Activated CD4-positive, alpha-beta T cell treated with anti-CD3 and anti-CD28 coated beads, Interleukin-2, Interleukin-6, amounts not matched to agents 100 ng/mL and 50 ng/mL, durations not matched to agents 16 hours and 8 hours (primary cell): ENCODE measurements around the gene ARHGAP4.
A peak's percentile ranks its signal among the peaks of the same experiment; 100 is the strongest.

Source experiments
- DNase-seq: peaks from one replicate; pipeline ENCODE4 v3.0.0-alpha.2; 2020

The ARHGAP4 gene

DNA sequence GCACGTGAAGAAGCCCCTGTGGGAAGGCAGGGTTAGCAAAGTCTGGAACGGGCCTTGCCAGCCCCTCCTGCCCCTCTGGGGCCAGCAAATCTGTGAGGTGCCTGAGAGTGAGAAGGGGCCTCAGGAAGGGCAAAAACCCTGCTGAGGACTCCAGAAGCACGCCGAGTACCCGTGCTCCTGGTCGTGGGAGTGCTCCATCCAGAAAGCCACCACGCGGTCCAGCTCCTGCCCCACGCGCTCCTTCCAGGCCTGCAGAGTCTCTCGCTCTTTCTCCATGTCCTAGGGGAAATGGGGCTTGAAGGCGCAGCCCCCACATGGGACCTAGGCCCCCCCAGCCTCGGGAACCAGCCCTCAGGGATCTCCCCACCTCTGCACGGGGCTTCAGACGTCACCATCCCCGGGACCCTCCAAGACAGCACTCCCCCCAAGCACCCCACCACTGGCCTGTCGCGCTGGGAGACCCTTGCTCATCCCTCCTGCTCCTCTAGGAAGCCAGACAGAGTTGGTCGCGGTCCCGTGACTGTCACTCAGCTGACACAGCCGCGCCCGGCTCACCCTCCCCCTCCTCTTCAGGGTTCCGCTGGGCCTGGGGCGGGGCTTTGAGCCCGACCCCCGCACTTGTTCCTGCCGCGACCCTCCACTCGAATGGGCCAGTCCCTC is 18.2 kb upstream of the ARHGAP4 start, which contains the start of gene RENBP:
RENBP (minus strand) TSS at position 504 of the 660 bp plus-strand sequence; CDS start at position 471, 33 bp downstream.
- peak; percentile 57 for DNase-seq

GRCh38 chrX:153941336-153942252 is 15.5 kb upstream of the ARHGAP4 start:
- DNase-seq, result no peak

- DNase-seq, result no peak
Measured at GRCh38 chrX:153939573-153939972, 13.5 kb upstream of the ARHGAP4 start.

- DNase-seq, result no peak
Measured at GRCh38 chrX:153938226-153938786, 12.2 kb upstream of the ARHGAP4 start.

DNA sequence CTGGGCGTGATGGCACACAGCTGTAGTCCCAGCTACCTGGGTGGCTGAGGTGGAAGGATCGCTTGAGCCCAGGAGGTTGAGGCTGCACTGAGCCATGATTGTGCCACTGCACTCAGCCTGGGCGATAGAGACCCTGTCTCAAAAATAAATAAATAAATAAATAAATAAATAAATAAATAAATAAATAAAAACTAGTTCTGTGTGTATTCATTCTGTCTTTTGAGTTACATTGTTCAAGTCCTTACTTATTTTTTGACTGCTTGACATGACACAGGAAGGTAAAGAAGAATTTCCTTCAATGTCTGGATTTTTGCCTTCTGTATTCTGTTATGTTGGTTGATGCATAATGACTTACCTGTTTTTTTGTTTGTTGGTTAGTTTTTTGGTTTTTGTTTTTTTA is 11.0 kb upstream of the ARHGAP4 start:
- no peak for DNase-seq

GRCh38 chrX:153935326-153935851 is 9.3 kb upstream of the ARHGAP4 start:
- DNase-seq, result no peak

DNA sequence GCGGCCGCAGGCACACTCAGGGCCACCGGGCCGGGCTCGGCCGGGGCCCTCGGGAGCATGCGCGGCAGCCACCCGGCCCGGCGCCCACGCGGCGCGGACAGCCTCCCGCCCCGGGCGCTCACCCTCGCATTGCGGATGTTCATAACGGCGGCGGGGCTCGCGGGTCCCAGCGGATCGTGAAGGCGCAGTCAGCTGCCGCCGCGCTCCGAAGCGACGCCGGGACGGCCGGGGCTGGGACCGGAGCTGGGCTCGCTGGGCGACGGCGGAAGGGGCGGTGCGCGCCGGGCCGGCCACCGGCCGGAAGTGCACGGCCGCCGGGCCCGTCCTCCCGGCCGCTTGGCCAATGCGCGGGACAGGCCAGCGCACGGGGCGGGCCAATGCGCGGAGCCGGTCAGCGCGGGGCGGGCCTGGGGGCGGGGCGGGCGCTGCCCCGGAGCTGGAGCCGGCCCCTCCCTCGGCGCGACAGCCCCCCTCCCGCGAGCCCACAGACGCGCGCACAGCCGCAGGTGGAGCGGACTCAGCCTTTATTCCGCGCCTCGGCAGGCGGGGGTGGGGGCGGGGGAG is 8.8 kb upstream of the ARHGAP4 start, which contains the start of gene NAA10:
NAA10 (minus strand) TSS at position 276 of the 564 bp plus-strand sequence; CDS start at position 143, 133 bp downstream.
- peak; percentile 84 for DNase-seq

DNA sequence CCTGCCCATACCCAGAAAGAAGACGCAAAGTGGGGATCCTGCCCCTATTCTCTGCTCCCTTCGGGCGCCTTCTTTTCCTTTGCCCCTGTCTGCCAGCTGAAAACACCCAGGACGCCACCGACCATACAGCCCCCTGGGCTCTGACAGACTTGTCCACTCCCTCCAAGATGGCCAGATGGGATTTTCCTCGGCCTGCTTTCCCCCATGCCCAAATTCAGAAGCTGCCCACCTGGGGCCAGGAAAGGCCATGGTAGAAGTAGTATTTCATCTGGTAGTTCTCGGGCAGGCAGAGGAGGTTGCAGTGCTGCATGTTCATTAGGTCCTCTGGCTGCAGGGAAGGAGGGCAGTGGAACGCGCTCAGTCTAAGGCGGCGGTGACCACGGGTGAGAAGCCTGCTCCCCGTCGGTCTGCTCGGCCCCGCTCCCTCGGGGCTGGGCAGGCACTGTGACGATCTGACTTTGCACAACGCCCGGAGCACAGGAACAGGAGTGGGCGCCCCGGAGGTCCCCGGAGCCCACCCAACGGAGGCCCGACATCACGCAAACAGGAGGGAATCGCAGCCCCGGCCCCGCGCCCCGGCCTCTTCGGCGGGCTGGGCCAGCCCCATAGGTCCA is 8.2 kb upstream of the ARHGAP4 start:
- DNase-seq, result no peak

DNA sequence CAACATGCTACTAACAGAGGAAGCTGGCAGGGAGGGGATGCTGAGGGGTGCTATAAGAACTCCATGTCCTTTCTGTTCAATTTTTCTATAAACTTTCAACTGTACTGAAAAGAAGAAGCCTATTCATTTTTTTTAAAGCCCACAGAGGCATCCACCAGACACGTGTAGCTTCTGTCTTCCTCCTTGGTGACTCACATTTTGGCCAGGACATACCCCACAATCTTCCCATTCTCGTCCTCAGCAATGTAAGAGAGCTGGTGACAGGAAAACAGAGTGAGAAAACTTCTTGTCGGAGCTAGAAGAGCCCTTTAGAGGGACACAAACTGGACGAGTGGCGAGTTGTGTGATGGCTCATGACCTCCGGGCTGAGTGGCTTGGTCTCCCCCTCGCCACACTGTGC is 7.7 kb upstream of the ARHGAP4 start:
- DNase-seq, result no peak

DNA sequence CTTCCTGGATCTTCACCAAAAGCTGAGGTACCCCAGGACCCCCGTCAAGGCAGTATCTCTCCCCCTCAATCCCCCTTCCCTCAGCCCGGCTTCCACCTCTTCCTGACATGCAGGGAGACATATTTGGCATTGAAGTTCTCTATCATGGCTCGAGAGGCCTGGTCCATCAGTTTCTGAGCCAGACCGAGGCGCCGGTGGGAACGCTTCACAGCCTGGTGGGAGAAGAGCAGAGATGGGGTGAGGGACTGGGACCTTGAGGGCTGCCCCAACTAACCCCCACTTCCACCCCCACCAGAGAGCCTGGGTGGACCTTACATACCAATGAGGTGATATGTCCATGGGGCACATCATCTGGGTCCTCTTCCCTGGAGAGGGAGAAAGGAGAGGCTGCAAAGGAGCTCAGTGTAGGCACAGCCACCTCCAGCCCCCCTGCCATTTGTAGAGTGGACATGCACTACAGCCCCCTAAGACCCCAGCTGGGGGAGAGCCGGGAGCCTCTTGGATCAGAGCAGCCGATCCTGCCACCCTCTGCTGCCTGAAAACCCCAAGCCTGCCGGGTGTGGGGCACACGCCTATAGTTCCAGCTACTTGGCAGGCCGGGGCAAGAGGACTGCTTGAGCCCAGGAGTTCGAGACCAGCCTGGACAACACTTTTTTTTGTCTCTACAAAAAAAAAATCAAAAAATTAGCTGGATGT is 6.3 kb upstream of the ARHGAP4 start:
- DNase-seq, result no peak

GRCh38 chrX:153931748-153932147 is 5.7 kb upstream of the ARHGAP4 start:
- no peak for DNase-seq

DNA sequence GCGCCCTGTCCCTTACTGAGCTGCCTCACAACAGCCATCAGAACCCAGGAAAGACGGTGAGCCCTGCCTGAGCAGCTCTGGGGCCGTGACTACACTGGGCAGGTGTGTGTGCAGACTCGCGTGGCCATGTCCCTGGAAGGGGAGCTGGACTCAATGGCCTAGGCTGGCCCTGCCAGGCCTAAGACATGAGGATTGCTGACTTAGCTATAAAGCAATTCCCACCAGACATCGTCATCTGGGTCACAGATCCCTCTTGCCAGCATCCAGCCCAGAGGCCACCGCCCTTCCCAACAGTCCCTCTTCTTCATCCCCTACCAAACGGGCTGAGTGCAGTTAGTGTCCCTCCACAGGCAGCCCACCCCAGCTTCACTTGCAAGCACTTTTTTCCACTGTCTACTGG is 5.1 kb upstream of the ARHGAP4 start:
- DNase-seq, result no peak

GRCh38 chrX:153930011-153930910 is 4.2 kb upstream of the ARHGAP4 start:
- DNase-seq, result no peak

- DNase-seq, result no peak
Measured at GRCh38 chrX:153929576-153929975, 3.5 kb upstream of the ARHGAP4 start.

DNA sequence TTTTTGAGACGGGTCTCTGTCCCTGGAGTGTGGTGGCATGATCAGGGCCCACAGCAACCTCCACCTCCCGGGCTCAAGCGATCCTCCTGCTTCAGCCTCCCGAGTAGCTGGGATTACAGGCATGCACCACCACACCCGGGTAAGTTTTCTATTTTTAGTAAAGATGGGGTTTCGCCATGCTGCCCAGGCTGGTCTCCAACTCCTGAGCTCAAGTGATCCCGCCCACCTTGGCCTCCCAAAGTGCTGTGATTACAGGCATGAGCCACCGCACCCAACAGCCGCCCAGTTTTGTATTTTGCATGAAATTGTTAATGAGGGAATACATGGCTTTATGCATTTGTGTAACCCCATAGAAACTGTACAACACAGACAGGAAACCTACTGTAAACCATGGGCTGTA is 2.8 kb upstream of the ARHGAP4 start:
- no peak for DNase-seq

DNA sequence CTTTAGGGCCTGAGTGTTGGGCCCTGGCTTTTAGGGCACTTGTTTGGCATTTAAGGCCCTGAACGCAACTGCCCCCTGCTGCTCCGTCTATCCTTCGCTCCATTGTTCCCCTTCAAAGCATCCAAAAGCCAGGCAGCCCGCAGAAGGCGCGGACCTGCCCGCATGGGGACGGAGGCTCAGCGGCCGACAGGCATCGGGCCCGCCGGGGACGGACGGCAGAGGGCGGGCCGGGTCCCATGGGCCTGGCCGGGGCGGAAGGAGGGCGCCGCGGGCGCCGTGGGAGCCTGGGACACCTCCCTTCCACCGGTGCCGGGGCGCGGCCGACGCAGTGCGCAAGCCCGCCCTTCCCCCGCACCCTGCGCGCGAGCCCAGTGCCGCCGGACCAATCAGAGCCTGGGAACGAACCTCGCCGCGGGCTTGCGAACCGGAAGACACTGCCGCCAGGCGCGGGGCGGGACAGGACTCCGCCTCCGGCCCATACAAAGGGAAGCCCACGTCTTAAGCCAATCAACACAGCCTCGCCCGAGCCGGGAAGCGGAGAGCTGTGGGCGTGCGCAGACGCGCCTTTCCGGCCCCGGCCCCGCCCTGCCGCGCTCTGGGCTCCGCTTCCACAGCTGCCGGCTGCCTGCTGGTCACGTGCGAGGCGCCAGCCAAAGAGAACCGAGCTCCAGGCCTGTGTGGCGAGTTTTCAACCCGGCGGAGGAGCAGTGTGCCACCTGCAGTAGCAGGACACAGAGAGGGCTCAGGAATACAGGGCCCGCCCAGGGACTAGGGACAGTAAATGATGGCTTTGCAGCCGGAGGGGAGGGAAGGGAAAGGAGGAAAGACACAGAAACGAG is 2.1 kb upstream of the ARHGAP4 start:
- peak; percentile 98 for DNase-seq

DNA sequence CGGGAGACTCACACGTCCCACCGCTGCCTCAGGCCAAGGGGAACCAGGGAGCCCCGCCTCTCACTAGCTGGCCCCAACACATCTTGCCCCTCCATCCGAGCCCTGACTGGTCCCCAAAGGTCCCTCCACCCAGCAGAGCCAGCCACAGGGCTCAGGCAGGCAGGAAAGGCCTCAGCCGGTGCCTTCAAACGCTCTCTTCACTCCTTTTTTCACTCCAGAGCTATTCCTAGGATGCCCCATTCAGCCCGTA is 1.5 kb upstream of the ARHGAP4 start:
- DNase-seq, result no peak

- DNase-seq, result peak; percentile 90
Measured at GRCh38 chrX:153926858-153927671, 1.0 kb upstream of the ARHGAP4 start.

DNA sequence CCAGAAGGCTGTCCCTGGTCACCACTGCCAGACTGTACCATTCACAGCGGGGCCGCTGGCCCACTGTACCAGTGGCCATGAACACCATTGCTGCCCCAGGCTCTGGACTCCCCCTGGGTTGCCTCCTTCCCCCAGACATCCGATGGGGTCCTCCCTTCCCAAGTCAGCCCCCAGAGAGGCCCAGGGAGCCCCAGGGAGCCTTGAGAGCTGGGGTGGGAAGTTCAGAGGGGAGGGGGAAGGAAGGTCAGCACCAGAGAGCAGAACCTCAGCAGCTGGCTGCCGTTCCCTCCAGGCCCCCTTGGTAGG is 441 bp upstream of the ARHGAP4 start:
- no peak for DNase-seq

- peak; percentile 48 for DNase-seq
Measured at GRCh38 chrX:153925387-153925738, 701 bp downstream of the ARHGAP4 start.
